GM10248 (cell line): ENCODE measurements around the gene SPIB.

Experiments
- CTCF ChIA-PET: fragments of 300-600 bp; sonication (Branson Sonifier 250); formaldehyde crosslinking; extraction: SDS; loops from one replicate; lab custom pipeline; 2021; ENCODE audit warnings: antibody characterized with exemption; lab: Yijun Ruan, JAX
- POLR2A ChIA-PET: fragments of 350-650 bp; sonication (Branson Sonifier 250); formaldehyde crosslinking; extraction: SDS; loops from one replicate; lab custom pipeline; 2020; ENCODE audit warnings: antibody characterized with exemption; lab: Yijun Ruan, JAX
- DNase-seq: peaks from one replicate; pipeline ENCODE4 v3.0.0; 2012; ENCODE audit errors: extremely low spot score
- TF ChIP-seq, protein P1 (sequence below): IDR thresholded peaks from 2 replicates; pipeline ENCODE4 v1.5.1; 2012; ENCODE audit warnings: mild to moderate bottlenecking, low read depth; ENCODE audit errors: extremely low read depth, missing control alignments, control extremely low read depth

The SPIB gene

GRCh38 chr19:50457300-50457699, 38.6 kb downstream of the SPIB start:
- no peak for DNase-seq
- CTCF ChIA-PET, result interaction anchor here (1.2 to 1.5 kb wide), 4 partner anchors 9 to 464 kb away, joined by 3 to 7 read pairs (median 4); no protein-coding TSS in a partner anchor
- POLR2A ChIA-PET, result no interaction called here
- TF ChIP-seq, protein P1, sequence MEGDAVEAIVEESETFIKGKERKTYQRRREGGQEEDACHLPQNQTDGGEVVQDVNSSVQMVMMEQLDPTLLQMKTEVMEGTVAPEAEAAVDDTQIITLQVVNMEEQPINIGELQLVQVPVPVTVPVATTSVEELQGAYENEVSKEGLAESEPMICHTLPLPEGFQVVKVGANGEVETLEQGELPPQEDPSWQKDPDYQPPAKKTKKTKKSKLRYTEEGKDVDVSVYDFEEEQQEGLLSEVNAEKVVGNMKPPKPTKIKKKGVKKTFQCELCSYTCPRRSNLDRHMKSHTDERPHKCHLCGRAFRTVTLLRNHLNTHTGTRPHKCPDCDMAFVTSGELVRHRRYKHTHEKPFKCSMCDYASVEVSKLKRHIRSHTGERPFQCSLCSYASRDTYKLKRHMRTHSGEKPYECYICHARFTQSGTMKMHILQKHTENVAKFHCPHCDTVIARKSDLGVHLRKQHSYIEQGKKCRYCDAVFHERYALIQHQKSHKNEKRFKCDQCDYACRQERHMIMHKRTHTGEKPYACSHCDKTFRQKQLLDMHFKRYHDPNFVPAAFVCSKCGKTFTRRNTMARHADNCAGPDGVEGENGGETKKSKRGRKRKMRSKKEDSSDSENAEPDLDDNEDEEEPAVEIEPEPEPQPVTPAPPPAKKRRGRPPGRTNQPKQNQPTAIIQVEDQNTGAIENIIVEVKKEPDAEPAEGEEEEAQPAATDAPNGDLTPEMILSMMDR, result no peak

- ChIA-PET CTCF (interaction anchor here (1.4 kb wide), 1 partner anchor 89 kb away, joined by 4 read pairs; no protein-coding TSS in a partner anchor), POLR2A (interaction anchor here (0.6 kb wide), 1 partner anchor 346 kb away, joined by 5 read pairs; no protein-coding TSS in a partner anchor)
- TF ChIP-seq, protein P1, result no peak
- DNase-seq, result no peak
These were observed 39.8 kb downstream of the SPIB start for GRCh38 chr19:50458396-50459066.

DNA sequence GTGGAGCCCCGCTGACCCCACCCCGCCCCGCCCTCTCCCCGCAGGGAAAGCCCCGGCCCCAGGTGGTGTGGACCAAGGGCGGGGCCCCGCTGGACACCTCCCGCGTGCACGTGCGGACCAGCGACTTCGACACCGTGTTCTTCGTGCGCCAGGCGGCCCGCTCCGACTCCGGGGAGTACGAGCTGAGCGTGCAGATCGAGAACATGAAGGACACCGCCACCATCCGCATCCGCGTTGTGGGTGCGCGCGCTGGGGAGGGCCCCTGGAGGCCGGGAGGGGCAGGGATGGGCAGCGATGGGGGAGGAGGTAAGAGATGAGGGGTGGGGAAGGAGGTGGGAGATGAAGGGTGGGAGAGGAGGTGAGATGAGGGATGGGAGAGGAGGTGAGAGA, 40.3 kb downstream of the SPIB start:
- ChIA-PET CTCF (interaction anchor here (1.4 kb wide), 1 partner anchor 90 kb away, joined by 4 read pairs; no protein-coding TSS in a partner anchor), POLR2A (interaction anchor here (0.6 kb wide), 1 partner anchor 346 kb away, joined by 5 read pairs; no protein-coding TSS in a partner anchor)

DNA sequence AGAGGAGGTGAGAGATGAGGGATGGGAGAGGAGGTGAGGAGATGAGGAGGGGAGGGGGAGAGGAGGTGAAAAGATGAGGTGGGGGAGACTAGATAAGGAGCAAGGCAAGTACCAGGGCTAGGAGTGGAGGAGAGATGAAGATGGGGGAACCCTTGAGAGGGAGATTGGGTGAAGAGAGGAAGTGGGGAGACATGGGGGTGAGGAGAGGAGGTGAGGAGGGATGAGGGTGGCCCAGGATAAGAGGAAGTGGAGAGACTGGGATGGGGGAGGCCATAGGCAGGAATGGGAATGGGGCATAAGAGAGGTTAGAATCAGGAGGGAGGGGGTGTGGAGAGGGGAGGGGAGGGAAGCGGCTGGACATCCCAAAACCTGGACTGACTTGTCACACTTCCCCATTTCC, 40.9 kb downstream of the SPIB start:
- no peak for DNase-seq
- CTCF ChIA-PET, result interaction anchor here (0.8 to 4.2 kb wide), 21 partner anchors 9 to 131 kb away, joined by 3 to 37 read pairs (median 6); partner anchors contain the start of genes JOSD2 and KCNC3
- TF ChIP-seq, protein P1, result no peak
- POLR2A ChIA-PET, result interaction anchor here (0.6 to 0.9 kb wide), 2 partner anchors 41 to 521 kb away, joined by 3 to 4 read pairs; partner anchors contain the start of gene SPIB

More for the DNA sequence above, 40.3 kb downstream of the SPIB start:
- TF ChIP-seq, protein P1, result no peak
- no peak for DNase-seq

GRCh38 chr19:50460161-50460765, 41.5 kb downstream of the SPIB start:
- ChIA-PET CTCF (interaction anchor here (0.7 to 4.2 kb wide), 38 partner anchors 9 to 143 kb away, joined by 3 to 37 read pairs (median 5); partner anchors contain the start of genes JOSD2, KCNC3, NR1H2 and SPIB), POLR2A (interaction anchor here (0.5 to 0.9 kb wide), 4 partner anchors 42 to 521 kb away, joined by 3 to 4 read pairs (median 3); partner anchors contain the start of gene SPIB)
- TF ChIP-seq, protein P1, result peak; percentile 21
- peak; percentile 87 for DNase-seq
